OCI-LY1 (cell line): Measurements from ENCODE around the gene SLC38A2.

Experiments
- H2AFZ ChIP-seq: fragments of 200-600 bp; sonication (generic), shearing (Covaris generic); 2 replicates; pipeline ENCODE4 v1.6.0; 2014; ENCODE audit warnings: antibody characterized with exemption, mild to moderate bottlenecking, low read length
- H3F3A ChIP-seq: fragments of 200-600 bp; sonication (generic), shearing (Covaris generic); 2 replicates; pipeline ENCODE4 v1.6.0; 2014; ENCODE audit warnings: mild to moderate bottlenecking, antibody characterized with exemption, low read length, moderate library complexity; ENCODE audit not compliant: insufficient read depth
- H3K27ac ChIP-seq: fragments of 200-600 bp; sonication (generic); 2 replicates; pipeline ENCODE4 v1.5.1; 2014; ENCODE audit warnings: low read length, mixed run types, mild to moderate bottlenecking, low read depth; ENCODE audit not compliant: poor library complexity, severe bottlenecking
- H3K27me3 ChIP-seq: fragments of 200-600 bp; sonication (generic); 2 replicates; pipeline ENCODE4 v1.6.0; 2014; ENCODE audit warnings: antibody characterized with exemption, mild to moderate bottlenecking, low read length, moderate library complexity; ENCODE audit not compliant: insufficient read depth
- H3K36me3 ChIP-seq: fragments of 200-600 bp; sonication (generic); 2 replicates; pipeline ENCODE4 v1.6.1; 2014; ENCODE audit warnings: mild to moderate bottlenecking, antibody characterized with exemption, low read length, moderate library complexity, mixed read lengths; ENCODE audit not compliant: insufficient read depth
- H3K4me1 ChIP-seq: fragments of 200-600 bp; sonication (generic); 2 replicates; pipeline ENCODE4 v1.5.1; 2014; ENCODE audit warnings: mild to moderate bottlenecking, low read length, moderate library complexity; ENCODE audit not compliant: insufficient read depth, severe bottlenecking
- H3K4me2 ChIP-seq: fragments of 200-600 bp; sonication (generic), shearing (Covaris generic); 2 replicates; pipeline ENCODE4 v1.6.1; 2014; ENCODE audit warnings: low read length
- H3K4me3 ChIP-seq: fragments of 200-600 bp; sonication (generic); 2 replicates; pipeline ENCODE4 v1.5.1; 2014; ENCODE audit warnings: low read length, low read depth, mild to moderate bottlenecking, mixed read lengths; ENCODE audit not compliant: poor library complexity, severe bottlenecking
- H3K79me2 ChIP-seq: fragments of 200-600 bp; shearing (Covaris generic); 2 replicates; pipeline ENCODE4 v1.6.1; 2016; ENCODE audit warnings: mixed run types, low read length, mixed read lengths; ENCODE audit not compliant: insufficient read depth
- H3K9ac ChIP-seq: fragments of 200-600 bp; sonication (generic), shearing (Covaris generic); 2 replicates; pipeline ENCODE4 v1.6.1; 2014; ENCODE audit warnings: mild to moderate bottlenecking, low read length, mixed read lengths
- H3K9me2 ChIP-seq: fragments of 200-600 bp; sonication (generic), shearing (Covaris generic); 2 replicates; pipeline ENCODE4 v1.6.1; 2014; ENCODE audit warnings: low read depth, mild to moderate bottlenecking, low read length, mixed read lengths
- H3K9me3 ChIP-seq: fragments of 200-600 bp; shearing (Covaris generic); 2 replicates; pipeline ENCODE4 v1.6.1; 2014; ENCODE audit warnings: low read length, mixed read lengths
- H4K20me1 ChIP-seq: fragments of 200-600 bp; sonication (generic), shearing (Covaris generic); 2 replicates; pipeline ENCODE4 v1.6.0; 2016; ENCODE audit warnings: mild to moderate bottlenecking, low read length; ENCODE audit not compliant: insufficient read depth
- EZH2 ChIP-seq: fragments of 200-600 bp; sonication (generic), shearing (Covaris generic); IDR thresholded peaks from 2 replicates; pipeline ENCODE4 v1.8.0; 2017; ENCODE audit warnings: borderline replicate concordance, mixed run types, mild to moderate bottlenecking, antibody characterized with exemption, low read length, moderate library complexity, mixed read lengths
- TF ChIP-seq, protein P1 (sequence below): fragments of 200-600 bp; sonication (generic), shearing (Covaris generic); IDR thresholded peaks from 2 replicates; pipeline ENCODE4 v1.5.1; 2017; ENCODE audit warnings: mild to moderate bottlenecking, antibody characterized with exemption, low read length, moderate library complexity, mixed read lengths

Gene SLC38A2

DNA sequence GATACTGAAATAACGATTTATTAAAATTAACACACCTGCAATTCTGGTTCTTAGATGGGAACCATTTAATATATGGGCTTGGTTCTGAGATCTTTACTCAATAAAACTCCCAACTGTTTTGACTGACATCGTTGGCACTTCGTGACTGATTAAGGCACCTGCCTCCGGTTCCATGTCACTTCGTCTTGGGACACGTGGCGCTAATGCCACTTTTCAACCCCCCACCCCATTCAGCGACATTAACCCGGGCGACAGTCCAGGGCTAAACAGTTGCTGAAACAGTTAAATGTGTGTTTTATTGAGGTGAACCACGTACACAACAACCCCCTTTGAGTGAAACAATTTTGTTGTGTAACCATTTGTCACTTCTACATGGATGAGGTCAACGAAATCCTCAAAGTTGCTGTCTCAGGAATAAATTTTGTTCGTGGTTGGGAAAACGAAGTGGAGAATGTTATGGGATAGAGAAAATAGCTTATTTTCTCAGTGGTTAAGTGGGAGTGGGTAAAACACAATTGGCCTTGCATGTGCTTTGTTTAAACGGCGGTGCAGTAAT, 9.9 kb upstream of the SLC38A2 start:
- Histone ChIP-seq H3K36me3 (no peaks in the 10 kb centered on the region), H3K79me2 (no peaks in the 10 kb centered on the region), H3K4me1 (peaks cover 43% of the 10 kb centered on the region), H3F3A (peaks cover 5% of the 10 kb centered on the region; the same call in 1 of the 2 replicates), H3K9ac (peak overlapping the region; percentile 84), H3K9me3 (no peaks in the 10 kb centered on the region), H3K4me2 (peak overlapping the region; percentile 80), H2AFZ (peak overlapping the region; percentile 72; the same call in 1 of the 2 replicates), H3K27ac (peak overlapping the region; percentile 57), H3K27me3 (no peaks in the 10 kb centered on the region; the same call in 1 of the 2 replicates), H3K9me2 (no peaks in the 10 kb centered on the region), H3K4me3 (peak overlapping the region; percentile 80), H4K20me1 (no peaks in the 10 kb centered on the region)
- TF ChIP-seq, protein P1, sequence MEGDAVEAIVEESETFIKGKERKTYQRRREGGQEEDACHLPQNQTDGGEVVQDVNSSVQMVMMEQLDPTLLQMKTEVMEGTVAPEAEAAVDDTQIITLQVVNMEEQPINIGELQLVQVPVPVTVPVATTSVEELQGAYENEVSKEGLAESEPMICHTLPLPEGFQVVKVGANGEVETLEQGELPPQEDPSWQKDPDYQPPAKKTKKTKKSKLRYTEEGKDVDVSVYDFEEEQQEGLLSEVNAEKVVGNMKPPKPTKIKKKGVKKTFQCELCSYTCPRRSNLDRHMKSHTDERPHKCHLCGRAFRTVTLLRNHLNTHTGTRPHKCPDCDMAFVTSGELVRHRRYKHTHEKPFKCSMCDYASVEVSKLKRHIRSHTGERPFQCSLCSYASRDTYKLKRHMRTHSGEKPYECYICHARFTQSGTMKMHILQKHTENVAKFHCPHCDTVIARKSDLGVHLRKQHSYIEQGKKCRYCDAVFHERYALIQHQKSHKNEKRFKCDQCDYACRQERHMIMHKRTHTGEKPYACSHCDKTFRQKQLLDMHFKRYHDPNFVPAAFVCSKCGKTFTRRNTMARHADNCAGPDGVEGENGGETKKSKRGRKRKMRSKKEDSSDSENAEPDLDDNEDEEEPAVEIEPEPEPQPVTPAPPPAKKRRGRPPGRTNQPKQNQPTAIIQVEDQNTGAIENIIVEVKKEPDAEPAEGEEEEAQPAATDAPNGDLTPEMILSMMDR, result no peak
- TF ChIP-seq EZH2, result no peak

DNA sequence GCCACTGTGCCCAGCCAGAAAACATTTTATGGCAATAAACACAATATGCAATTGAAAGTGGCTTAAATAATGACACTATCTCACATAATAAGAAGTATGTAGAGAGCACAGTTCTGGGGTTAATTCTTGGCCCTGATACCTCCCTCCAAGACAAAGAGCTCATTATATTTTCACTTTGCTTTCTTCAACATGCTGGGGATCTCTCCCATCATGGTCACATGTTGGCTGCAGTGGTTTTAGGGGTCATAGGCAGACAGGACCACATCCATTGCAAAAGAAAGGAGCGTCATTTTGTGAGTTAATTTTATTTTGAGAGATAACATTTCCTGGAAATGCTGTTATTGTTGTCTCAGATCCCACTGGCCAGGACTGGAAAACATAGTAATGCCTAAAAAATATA, 8.3 kb upstream of the SLC38A2 start:
- no peaks in the 10 kb centered on the region for H3K9me2 ChIP-seq
- H3K4me2 ChIP-seq, result no peak overlapping the region
- no peaks in the 10 kb centered on the region for H3K36me3 ChIP-seq
- H4K20me1 ChIP-seq, result no peaks in the 10 kb centered on the region
- no peaks in the 10 kb centered on the region; the same call in 1 of the 2 replicates for H3K27me3 ChIP-seq
- TF ChIP-seq, protein P1, result no peak
- TF ChIP-seq EZH2, result no peak
- H3K79me2 ChIP-seq, result no peaks in the 10 kb centered on the region
- no peaks in the 10 kb centered on the region for H3K9me3 ChIP-seq
- no peak overlapping the region for H3K4me3 ChIP-seq
- H3K4me1 ChIP-seq, result peaks cover 27% of the 10 kb centered on the region
- H3K9ac ChIP-seq, result no peak overlapping the region
- peaks cover 5% of the 10 kb centered on the region; the same call in 1 of the 2 replicates for H3F3A ChIP-seq
- H2AFZ ChIP-seq, result no peak overlapping the region
- no peak overlapping the region for H3K27ac ChIP-seq

GRCh38 chr12:46380022-46380796, 7.6 kb upstream of the SLC38A2 start:
- H3K36me3 ChIP-seq, result no peaks in the 10 kb centered on the region
- H3K4me2 ChIP-seq, result no peak overlapping the region
- peaks cover 20% of the 10 kb centered on the region for H3K4me1 ChIP-seq
- H3K9me2 ChIP-seq, result no peaks in the 10 kb centered on the region
- no peak overlapping the region for H3K4me3 ChIP-seq
- no peaks in the 10 kb centered on the region for H3K79me2 ChIP-seq
- no peaks in the 10 kb centered on the region for H3K9me3 ChIP-seq
- H4K20me1 ChIP-seq, result no peaks in the 10 kb centered on the region
- TF ChIP-seq, protein P1, result no peak
- no peak for TF ChIP-seq EZH2
- H3K27ac ChIP-seq, result no peak overlapping the region
- no peak overlapping the region for H3K9ac ChIP-seq
- no peaks in the 10 kb centered on the region; the same call in 1 of the 2 replicates for H3K27me3 ChIP-seq
- peaks cover 5% of the 10 kb centered on the region; the same call in 1 of the 2 replicates for H3F3A ChIP-seq
- H2AFZ ChIP-seq, result no peak overlapping the region
